Esophagus squamous epithelium (tissue), 4 donors: ENCODE results near the gene GFRA1.

Experiments used
- CTCF ChIP-seq, 6 experiments: fragments of 450-650 bp in 4 of 6; fragments of 200-600 bp in 2 of 6; sonication (generic) in 2 of 6; IDR thresholded peaks; one replicate each; pipeline ENCODE4 v1.5.1; 2016 to 2019; ENCODE audit warnings: antibody characterized with exemption in 6 of 6, mild to moderate bottlenecking in 4 of 6, moderate library complexity in 4 of 6
- POLR2A ChIP-seq, 4 donors: fragments of 450-650 bp; IDR thresholded peaks; one replicate each; pipeline ENCODE4 v1.6.1; 2017; ENCODE audit warnings: antibody characterized with exemption in 4 of 4, mild to moderate bottlenecking in 4 of 4, moderate library complexity in 3 of 4

GRCh38 chr10:116147147-116147905, 125.7 kb downstream of the GFRA1 start:
- TF ChIP-seq POLR2A (IDR thresholded peaks at IDR 0.05) (no peak), CTCF (IDR thresholded peaks at IDR 0.05) (no peak)
